ENCODE data around the gene EEPD1. TPM values are rescaled to one million over a fixed set of nuclear protein-coding genes. Genes with fewer than 3 reads are reported as not detected.
A peak's percentile ranks its signal among the peaks of the same experiment; 100 is the strongest.

The EEPD1 gene
- total and polyA plus RNA-seq, 3 donors from 2014 or later, result 10.2 to 11.8 (median 10.9) TPM

DNA sequence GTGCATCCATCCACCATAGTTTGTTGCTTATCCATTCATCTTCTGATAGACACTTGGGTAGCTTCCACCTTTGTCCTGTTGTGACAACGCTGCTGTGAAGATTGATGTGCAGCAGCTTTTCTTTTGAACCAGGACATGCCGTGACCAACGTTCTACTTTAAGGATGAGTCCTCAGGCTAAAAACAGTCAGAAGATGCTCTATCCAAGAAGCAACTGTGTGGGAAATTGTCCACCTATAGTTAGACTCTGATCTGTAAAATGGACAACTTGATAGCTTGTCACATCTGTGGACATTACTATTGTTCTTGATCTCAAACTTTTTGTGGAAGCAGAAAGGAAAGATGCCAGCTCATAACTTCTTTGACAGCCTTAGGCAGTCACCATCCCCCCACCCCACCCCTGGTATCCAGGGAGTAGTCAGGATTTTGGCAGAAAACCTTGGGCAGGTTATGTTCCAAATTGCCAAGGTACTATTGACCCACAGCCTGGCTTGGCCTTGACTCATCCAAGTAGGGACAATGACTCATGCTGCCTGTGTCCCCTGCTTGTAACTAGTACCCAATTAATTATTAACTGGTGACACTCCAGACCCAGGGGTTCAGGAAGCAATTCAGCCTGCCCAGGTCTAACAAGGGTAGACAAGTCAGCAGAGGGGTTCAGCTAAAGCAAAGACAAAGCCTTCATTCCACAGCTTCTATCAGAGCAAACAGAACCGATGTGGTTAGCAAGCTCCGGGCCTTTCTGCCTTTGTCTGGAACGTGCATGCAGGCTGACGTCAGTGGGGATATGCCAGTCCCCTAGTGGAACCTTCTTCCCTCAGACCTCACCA is 137.0 kb downstream of the EEPD1 start:
- Histone ChIP-seq H3K4me1 (peaks cover 20% of the 10 kb centered on the region), H3K27ac (no peak overlapping the region)
- no peak for DNase-seq

DNA sequence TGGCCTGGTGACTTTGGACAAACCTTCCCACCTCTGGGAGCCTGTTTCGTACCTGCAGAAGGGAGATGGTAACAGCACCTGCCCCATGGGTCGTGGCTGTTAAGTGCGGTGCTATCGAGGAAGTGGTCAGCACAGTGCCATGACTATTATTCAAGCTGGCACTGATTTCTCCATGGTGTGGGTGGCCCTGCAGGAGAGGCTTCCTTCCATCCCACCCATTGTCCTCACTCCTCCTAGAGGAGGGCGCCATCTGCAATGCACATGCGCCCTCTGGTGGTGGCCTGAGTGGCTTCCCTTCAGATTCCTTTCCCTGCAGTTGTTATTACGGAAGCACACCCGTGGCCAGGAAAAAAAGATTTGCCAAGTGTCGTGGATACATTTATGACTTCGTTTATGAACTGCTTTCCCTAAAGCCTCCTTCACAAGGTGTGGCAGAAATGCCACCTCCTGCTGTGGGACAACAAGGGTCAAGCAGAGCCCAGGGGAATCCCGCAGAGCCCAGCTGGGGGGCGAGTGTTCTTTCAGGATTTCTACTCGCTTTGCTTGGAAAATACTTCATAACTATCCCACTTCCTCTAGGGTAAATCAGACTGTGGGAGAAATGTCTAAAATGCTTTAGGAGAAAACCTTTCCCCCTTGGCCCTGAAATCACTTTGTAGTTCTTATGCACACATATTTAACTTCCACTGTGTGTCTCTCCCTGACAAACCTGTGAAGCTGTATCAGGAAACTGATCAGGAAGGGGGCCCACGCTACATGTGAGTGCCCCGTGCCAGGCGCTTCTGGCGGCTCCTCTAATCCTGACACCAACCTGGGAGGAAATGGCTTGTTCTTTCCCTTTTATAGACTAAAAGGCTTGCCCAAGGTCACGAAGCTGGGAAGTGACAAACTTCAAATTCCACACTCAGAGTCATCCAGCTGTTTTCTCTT is 138.6 kb downstream of the EEPD1 start:
- TF ChIP-seq POLR2A (IDR thresholded peaks at IDR 0.05), result no peak
- TF ChIP-seq, protein P1, sequence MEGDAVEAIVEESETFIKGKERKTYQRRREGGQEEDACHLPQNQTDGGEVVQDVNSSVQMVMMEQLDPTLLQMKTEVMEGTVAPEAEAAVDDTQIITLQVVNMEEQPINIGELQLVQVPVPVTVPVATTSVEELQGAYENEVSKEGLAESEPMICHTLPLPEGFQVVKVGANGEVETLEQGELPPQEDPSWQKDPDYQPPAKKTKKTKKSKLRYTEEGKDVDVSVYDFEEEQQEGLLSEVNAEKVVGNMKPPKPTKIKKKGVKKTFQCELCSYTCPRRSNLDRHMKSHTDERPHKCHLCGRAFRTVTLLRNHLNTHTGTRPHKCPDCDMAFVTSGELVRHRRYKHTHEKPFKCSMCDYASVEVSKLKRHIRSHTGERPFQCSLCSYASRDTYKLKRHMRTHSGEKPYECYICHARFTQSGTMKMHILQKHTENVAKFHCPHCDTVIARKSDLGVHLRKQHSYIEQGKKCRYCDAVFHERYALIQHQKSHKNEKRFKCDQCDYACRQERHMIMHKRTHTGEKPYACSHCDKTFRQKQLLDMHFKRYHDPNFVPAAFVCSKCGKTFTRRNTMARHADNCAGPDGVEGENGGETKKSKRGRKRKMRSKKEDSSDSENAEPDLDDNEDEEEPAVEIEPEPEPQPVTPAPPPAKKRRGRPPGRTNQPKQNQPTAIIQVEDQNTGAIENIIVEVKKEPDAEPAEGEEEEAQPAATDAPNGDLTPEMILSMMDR (IDR thresholded peaks at IDR 0.05), result peak; percentile 95 to 98 (median 98)
- H3K4me3 ChIP-seq, result no peak overlapping the region
- DNase-seq, result peak; percentile 92
- no peaks in the 10 kb centered on the region for H3K9me3 ChIP-seq
- peaks cover 8% of the 10 kb centered on the region for H3K4me1 ChIP-seq
- intact Hi-C loops (cut with DNase I; ENCODE audit: low total_unique reads), result loop anchor here (5.0 kb wide), 1 partner anchor 309 kb away; no protein-coding TSS in a partner anchor
- H3K27ac ChIP-seq, result peak overlapping the region; percentile 82 to 85
- H3K27me3 ChIP-seq, result no peaks in the 10 kb centered on the region
- no peaks in the 10 kb centered on the region for H3K36me3 ChIP-seq (ENCODE audit: low read depth, missing control alignments)
- whole genome bisulfite sequencing, 2 donors, result 31 to 37% methylated on average over 16 to 18 of the region's 18 CpGs

More for the DNA sequence above, 137.0 kb downstream of the EEPD1 start:
- 84 to 89% methylated on average over 7 of the region's 7 CpGs for WGBS, 2 donors
- Histone ChIP-seq H3K9me3 (no peaks in the 10 kb centered on the region), H3K4me3 (no peak overlapping the region), H3K36me3 (ENCODE audit: low read depth, missing control alignments) (no peaks in the 10 kb centered on the region), H3K27me3 (no peaks in the 10 kb centered on the region)
- intact Hi-C loops (cut with DNase I; ENCODE audit: low total_unique reads), result loop anchor here (5.0 kb wide), 1 partner anchor 308 kb away; no protein-coding TSS in a partner anchor
- TF ChIP-seq, protein P1 (IDR thresholded peaks at IDR 0.05), result no peak
- TF ChIP-seq POLR2A (IDR thresholded peaks at IDR 0.05), result no peak

DNA sequence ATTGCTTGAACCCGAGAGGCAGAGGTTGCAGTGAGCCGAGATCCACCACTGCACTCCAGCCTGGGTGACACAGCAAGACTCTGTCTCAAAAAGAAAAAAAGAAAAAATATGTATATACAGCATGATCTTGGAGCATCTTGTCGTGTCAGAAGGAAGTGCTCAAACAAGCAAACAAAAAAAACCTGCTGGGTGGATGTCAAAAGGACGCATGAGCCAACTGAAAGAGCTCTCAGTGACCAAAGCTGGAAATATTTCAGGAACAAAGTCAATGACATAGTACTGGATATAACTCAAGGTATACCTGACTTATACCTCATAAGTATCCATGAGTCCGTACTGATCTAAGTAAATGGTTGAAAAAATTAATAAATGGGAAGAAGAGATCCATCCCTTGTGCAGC is 142.0 kb downstream of the EEPD1 start:
- TF ChIP-seq POLR2A (IDR thresholded peaks at IDR 0.05), result no peak
- TF ChIP-seq, protein P1 (IDR thresholded peaks at IDR 0.05), result no peak
- DNase-seq, result no peak
- Histone ChIP-seq H3K4me1 (peaks cover 8% of the 10 kb centered on the region), H3K4me3 (no peak overlapping the region), H3K36me3 (ENCODE audit: low read depth, missing control alignments) (no peaks in the 10 kb centered on the region), H3K27ac (no peak overlapping the region), H3K27me3 (no peaks in the 10 kb centered on the region), H3K9me3 (no peaks in the 10 kb centered on the region)
- 79 to 90% methylated on average over 5 of the region's 5 CpGs for WGBS, 2 donors
- intact Hi-C loops (cut with DNase I; ENCODE audit: low total_unique reads), result no loop called here

DNA sequence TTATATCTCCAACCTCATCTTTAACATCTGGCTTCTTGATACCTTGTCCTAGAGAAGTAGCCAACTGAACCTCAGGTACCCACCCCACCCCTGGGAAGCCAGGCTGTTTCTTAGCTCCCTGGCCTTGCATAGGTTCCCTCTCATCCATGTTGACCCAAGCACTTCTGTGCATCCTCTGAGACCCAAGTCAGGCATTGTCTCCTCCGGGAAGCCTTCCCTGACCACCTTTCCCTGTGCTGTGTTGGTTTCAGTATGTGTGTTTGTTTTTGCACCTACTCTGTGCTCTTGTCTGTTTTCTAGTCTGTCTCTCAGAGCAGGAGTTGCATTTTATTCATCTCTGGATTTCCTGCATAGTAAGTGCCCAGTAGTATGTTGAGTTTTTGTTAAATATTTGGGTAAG is 143.2 kb downstream of the EEPD1 start:
- Histone ChIP-seq H3K4me1 (peaks cover 14% of the 10 kb centered on the region), H3K27ac (no peak overlapping the region), H3K9me3 (no peaks in the 10 kb centered on the region), H3K36me3 (ENCODE audit: low read depth, missing control alignments) (no peaks in the 10 kb centered on the region), H3K4me3 (no peak overlapping the region), H3K27me3 (no peaks in the 10 kb centered on the region)
- 84 to 92% methylated on average over 1 of the region's 1 CpG for WGBS, 2 donors
- DNase-seq, result no peak
- intact Hi-C loops (cut with DNase I; ENCODE audit: low total_unique reads), result no loop called here
- TF ChIP-seq POLR2A (IDR thresholded peaks at IDR 0.05), result no peak
- TF ChIP-seq, protein P1 (IDR thresholded peaks at IDR 0.05), result no peak
